GM12878 (cell line): ENCODE measurements around the gene CELSR1. TPM values are rescaled to one million over a fixed set of nuclear protein-coding genes. Genes with fewer than 3 reads are reported as not detected.

Experiments used
- BMI1 ChIP-seq: fragments of 450-650 bp; IDR thresholded peaks from 2 replicates; pipeline ENCODE4 v1.6.1; 2016; ENCODE audit warnings: mild to moderate bottlenecking, moderate library complexity, borderline replicate concordance
- CEBPZ ChIP-seq: fragments of 150-350 bp; IDR thresholded peaks from 2 replicates; pipeline ENCODE4 v1.6.1; 2016; ENCODE audit warnings: low read depth, low read length
- CREM ChIP-seq: IDR thresholded peaks from 2 replicates; pipeline ENCODE4 v1.6.1; 2014; ENCODE audit warnings: antibody characterized with exemption, low read depth
- E2F8 ChIP-seq: fragments of 450-650 bp; IDR thresholded peaks from 2 replicates; pipeline ENCODE4 v1.6.1; 2018; ENCODE audit warnings: mild to moderate bottlenecking, low read depth, moderate library complexity; ENCODE audit not compliant: partially characterized antibody
- ELK1 ChIP-seq: IDR thresholded peaks from 2 replicates; pipeline ENCODE4 v1.6.1; 2012; ENCODE audit warnings: low read depth, low read length, improper control_type of control experiment
- FOXK2 ChIP-seq: fragments of 450-650 bp; IDR thresholded peaks from 2 replicates; pipeline ENCODE4 v1.6.1; 2017; ENCODE audit warnings: mild to moderate bottlenecking, moderate library complexity
- IKZF2 ChIP-seq, 2 experiments: fragments of 450-650 bp; IDR thresholded peaks; 2 replicates each; pipeline ENCODE4 v1.6.1; 2017; ENCODE audit warnings: mild to moderate bottlenecking in 2 of 2, moderate library complexity in 2 of 2
- RAD51 ChIP-seq: fragments of 450-650 bp; IDR thresholded peaks from 2 replicates; pipeline ENCODE4 v1.6.1; 2016; ENCODE audit warnings: moderate library complexity, mild to moderate bottlenecking, inconsistent platforms
- SIN3A ChIP-seq: IDR thresholded peaks from 2 replicates; pipeline ENCODE4 v1.6.1; 2012; ENCODE audit warnings: low read depth, low read length, improper control_type of control experiment
- SPI1 ChIP-seq: IDR thresholded peaks from 2 replicates; pipeline ENCODE4 v1.6.1; 2011; ENCODE audit warnings: low read depth, mild to moderate bottlenecking, low read length, moderate library complexity, borderline replicate concordance; ENCODE audit not compliant: insufficient read depth
- polyA plus RNA-seq, 11 experiments: library from polyadenylated mRNA; depleted of rRNA in 4 of 11; unstranded in 6 of 11; stranded (reverse) in 5 of 11; fragments of >200 nt; fragmentation: Nextera tagmentation in 4 of 11; fragmentation: Illumina TruSeq in 1 of 11; extraction: Ambion mirVana in 4 of 11; extraction: Trizol in 1 of 11; gene quantifications; 1 replicate in 1 of 11; 2 replicates in 10 of 11; pipeline versions ENCODE4 v1.2.1 to v1.2.3, GENCODE V29; 2011 to 2016; ENCODE audit warnings: inconsistent platforms in 2 of 11, missing spikeins in 2 of 11, low read depth in 1 of 11
- total RNA-seq, 4 experiments: library from RNA; depleted of rRNA in 3 of 4; stranded (reverse); fragments of >200 nt in 3 of 4; fragmentation: Illumina TruSeq in 1 of 4; extraction: Trizol in 1 of 4; gene quantifications; 2 replicates each; pipeline versions ENCODE4 v1.2.1 to v1.2.3, GENCODE V29; 2013 to 2021

CELSR1 gene
- total and polyA plus RNA-seq, 10 of the 15 experiments (the other 5 are each of a cell fraction or from before 2014, with no cell fraction given), result 0.05 to 1.7 (median 0.35) TPM; not detected in 2

GRCh38 chr22:46491946-46492345 is 45.5 kb downstream of the CELSR1 start (continued):
- TF ChIP-seq E2F8, result no peak
- no peak for TF ChIP-seq SPI1
- no peak for TF ChIP-seq CEBPZ
- TF ChIP-seq IKZF2 (IDR thresholded peaks at IDR 0.05), result no peak
- no peak for TF ChIP-seq CREM
- no peak for TF ChIP-seq BMI1
- TF ChIP-seq FOXK2, result no peak
- no peak for TF ChIP-seq SIN3A
- no peak for TF ChIP-seq RAD51
- TF ChIP-seq ELK1, result no peak
